Right lung (tissue), 5 donors: ENCODE measurements around the gene DPP10. TPM values are rescaled to one million over a fixed set of nuclear protein-coding genes. Genes with fewer than 3 reads are reported as not detected.

Source experiments
- DNase-seq, 2 donors: peaks; one replicate each; pipeline ENCODE4 v3.0.0-alpha.2; 2013
- polyA plus RNA-seq, 5 donors: library from polyadenylated mRNA; unstranded; fragments of 120-200 nt; gene quantifications; one replicate each; pipeline versions ENCODE4 v1.2.1 to v1.2.3, GENCODE V29; 2013; ENCODE audit warnings: inconsistent platforms in 1 of 5, low replicate concordance in 1 of 5; ENCODE audit not compliant: insufficient read length in 5 of 5, insufficient read depth in 1 of 5

Gene DPP10
- polyA plus RNA-seq, 5 donors: 3.5 to 9.8 (median 5.0) TPM

DNA sequence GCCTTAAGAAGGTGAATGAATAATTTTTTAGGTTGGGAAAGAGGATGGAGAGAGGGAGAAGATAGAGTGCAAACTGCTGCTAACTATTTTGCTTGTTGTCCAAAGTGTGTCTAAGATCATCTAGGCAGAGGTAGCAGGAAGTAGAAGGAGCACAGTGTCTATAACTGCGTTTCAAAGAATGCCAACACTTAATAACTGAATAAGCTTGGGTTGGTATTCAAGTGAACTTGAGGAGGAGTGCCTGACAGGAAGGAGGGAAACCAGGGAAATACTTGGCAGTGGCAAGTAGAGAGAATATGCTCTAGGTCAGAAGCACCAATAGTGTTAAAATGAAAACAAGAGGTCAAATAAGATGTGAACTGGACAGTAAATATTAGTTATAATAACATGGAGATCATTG is 155.9 kb downstream of the DPP10 start:
- no peak for DNase-seq

DNA sequence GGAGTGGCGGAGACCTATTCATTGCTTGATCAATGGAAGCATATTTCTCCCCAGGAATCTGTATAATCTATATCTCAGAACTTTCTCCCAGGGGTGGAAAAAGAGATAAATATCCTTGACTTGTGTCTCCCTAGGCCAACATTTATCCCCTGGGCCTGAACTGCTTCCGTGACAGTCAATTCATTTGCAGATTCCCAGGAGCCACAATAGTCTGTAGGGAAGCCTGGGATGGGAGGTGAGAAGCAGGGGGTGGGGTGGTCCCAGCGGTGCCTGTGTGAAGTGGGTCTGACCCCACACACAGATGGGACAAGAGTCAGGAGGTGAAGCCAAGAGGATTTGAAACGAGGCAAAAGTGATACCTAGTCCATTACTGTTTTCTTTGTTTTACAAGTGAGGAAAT is 166.8 kb downstream of the DPP10 start:
- no peak for DNase-seq

DNA sequence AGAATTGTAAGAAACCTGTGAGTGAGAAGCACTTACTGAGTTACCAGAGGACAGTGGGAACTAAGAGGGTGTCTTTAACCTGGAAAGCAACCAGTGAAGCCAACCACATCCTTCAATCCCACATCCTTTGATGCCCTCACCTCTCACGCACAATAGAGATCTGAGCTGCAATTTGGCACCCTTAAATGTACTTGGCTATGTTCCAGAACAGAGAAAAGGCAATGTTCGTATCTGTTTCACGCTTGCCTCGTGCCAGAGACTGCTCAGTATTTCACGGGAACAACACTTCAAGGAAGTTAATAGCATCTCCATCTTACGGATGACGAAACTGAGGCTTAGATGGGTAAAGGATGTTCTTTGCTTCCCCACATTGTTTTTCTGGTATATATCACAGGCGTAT is 167.4 kb downstream of the DPP10 start:
- DNase-seq: no peak

DNA sequence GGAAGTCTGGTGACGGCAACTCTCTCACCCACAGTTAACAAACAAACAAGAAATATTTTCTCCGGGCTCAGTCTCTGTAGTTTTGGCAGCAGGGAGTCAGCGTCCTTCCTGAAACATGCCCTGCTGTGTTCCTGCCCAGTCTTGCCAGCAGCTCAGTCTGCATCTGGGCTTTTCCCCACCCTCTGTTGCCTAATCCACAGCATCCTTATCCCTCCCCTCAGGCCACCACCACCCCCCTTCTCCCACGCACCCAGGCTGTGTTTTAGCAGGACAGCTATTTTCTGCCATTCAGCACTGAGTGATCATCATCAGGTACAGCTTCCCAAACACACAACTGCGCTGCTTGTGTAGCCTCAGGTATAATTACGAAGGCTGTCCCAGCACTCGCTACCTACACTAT is 168.2 kb downstream of the DPP10 start:
- no peak for DNase-seq

DNA sequence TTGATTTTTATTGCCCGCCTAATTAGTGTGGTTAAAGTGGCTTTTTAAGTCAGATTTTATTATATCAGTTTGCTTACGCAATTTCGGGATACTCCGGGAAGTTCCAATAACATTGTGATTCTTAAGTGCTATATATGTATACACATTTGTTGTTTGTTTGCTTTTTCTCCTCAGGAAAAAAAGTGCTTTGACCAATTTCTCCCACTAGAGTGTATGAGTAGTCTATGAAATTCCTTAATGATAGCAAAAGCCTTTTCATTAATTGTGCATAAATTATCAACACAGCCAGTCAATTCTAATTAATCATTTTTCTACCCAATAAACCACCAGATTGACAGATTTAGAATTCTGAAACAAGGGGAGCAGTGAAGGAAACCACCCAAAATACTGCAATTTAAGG is 172.2 kb downstream of the DPP10 start:
- DNase-seq: no peak

DNA sequence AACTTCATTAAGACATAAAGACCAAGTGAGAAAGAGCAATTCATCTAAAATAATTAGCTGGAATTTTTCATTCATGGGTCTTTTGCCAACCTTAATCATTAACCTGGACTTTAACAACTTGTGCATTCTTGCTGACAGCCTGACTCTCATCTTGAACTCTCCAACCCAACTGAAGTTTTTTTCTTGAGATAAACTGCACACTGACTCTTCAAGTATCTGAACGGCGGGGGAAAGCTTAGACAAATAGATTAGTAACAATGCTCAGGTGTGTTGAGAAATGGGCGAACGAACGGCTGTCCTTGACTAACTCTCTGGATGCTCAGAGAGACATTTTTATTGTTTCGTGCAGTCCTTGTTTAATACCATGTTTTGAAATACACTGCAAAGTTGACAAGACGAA is 186.0 kb downstream of the DPP10 start:
- DNase-seq: no peak

DNA sequence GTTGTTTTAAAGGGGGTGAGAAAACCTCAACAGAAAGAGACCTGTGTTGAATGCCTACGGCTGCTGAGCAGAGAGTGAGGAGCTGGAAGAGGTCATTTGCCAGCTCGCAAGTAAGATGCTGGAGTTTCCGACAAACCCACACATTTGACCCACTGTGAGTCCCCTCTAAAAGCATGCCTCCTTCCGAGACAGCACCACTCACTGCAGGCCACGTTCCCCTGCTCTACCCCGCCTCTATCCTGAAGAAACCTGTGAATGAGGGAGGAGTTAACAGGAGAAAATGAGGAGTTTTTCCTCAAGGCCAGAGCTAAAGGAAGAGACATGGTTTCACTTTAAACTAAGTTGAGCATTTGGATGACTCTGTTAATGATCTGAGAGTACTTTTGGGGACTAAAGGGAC is 188.7 kb downstream of the DPP10 start:
- DNase-seq: no peak

DNA sequence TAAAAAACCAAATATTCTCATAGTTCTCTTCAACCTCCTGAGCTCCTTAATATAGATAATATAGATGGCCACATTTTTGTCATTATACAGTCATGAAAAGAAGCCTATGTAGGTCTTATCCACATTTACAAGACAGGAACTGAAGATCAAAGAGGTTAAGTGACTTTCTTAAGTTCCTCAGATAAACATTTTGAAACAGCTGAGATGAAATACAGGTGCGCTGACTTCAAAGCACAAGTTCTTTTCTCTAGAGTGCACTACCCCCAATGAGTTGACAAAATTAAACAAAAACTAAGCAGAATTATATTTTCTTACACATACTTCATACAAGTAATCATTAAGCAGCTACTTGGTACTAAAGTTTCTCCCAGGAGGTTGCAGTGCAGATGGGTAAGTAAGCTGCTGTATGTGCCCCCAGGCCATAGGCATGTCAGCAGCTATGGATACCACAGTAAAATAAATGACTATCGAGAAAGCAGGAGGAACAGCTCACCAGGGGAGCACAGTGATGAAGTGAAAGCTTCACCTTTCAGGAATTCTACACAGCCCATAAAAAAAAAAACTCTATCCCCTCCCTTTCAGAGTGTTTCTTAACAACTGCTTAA is 199.8 kb downstream of the DPP10 start:
- no peak for DNase-seq

DNA sequence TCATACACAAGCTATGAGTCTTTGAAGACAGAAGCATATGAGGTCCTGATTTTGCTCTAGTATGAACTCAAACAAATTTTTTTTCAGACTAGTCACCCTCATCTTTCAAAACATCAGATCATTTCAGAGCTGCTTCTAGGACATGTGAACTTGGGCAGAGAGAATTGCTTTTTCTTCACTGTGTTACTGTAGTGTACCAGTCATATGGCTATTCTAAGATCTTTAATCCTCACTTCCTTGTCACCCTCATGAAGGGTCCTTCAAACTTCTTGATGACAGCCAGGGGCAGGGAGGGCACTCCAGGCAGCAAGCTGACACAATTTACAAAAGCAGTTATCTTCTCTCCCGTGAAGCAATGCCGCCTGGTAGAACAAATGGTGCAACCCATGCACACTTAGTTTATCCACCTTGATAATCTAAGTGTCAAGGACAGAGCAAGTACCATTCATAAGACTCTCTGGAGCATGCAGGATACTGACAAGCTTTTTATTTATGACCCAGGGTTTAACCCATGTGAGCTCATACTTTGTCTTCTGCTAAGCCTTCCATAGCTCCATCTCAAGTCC is 200.6 kb downstream of the DPP10 start:
- no peak for DNase-seq

DNA sequence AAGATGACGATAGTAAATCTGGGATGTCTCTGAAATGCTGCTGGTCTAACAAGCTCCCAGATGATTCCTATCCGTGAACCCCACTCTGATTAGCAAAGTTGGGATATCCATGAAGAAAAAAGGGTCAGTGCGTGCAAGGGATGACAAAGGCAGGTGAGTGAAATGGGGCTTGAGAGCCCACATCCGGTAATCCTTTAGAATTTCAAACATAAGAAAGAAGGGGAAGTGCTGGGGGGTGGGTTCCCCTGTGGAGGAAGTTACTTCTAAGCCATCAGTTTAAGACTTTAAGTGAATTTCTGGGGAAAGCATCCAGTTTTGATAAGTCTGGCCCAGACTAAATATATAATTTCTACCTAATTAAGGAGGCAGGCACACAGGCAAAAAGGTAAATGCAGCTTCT is 209.5 kb downstream of the DPP10 start:
- no peak for DNase-seq

DNA sequence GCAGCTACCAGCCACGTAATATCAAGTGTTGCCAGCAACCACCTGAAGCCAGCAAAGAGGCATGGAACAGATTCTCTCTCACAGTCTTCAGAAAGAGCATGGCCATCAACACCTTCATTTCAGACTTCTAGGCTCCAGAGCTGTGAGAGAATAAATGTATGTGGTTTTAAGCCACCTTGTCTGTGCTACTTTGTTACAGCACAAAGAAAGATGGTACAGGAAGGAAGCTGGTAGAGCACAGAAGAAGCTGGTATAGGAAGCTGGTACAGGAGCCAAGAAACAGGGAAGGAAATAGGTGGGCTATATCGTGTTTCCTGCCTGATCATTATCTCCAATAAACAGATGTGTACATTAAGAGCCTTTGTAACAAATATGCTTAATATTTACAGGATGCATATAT is 217.4 kb downstream of the DPP10 start:
- no peak for DNase-seq

DNA sequence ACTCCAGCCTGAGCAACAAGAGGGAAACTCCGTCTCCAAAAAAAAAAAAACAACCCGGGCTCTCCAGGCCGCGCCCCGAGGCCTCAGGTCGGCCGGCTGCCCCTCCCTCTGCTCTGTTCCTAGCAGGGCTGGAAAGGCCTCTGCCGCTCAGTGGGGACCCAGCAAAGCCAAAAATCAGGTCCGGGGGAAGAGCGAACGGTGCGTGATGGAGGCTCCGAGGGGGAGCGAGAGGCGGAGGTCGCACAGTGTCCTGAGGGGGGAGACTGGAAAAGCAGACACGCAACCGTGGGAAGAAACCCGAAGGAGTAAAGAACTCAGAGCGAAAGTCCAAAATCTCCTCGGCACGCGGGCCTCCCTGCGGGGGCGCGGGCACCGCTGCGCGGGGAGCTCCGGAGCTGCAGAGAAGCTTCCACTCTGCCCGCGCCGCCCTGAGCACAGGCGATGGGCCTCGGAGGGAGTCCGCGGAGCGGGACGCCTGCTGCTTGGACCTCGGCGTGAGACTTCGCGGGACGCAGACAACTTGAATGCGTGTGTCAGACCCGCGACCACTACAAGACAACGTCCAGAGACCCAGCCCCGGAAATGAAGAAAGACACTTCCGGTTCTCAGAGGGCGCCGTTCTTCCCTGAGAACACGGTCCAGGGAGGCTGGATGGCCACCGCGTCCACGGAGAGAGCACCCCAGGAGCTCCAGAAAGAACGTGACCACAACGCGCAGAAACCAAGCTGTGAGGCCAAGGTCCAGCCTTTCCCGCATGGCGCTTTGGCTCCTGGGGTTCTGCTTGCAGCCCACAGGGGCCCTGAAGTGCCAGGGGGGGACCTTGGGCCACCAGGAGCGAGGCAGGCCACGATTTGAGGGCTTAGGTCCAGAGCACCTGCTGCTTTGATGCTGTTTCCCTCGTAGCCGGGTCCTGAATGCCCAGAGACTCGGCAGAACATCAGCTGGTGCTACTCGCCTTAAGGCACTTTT is 219.8 kb downstream of the DPP10 start:
- DNase-seq: peak; percentile 29 to 42

DNA sequence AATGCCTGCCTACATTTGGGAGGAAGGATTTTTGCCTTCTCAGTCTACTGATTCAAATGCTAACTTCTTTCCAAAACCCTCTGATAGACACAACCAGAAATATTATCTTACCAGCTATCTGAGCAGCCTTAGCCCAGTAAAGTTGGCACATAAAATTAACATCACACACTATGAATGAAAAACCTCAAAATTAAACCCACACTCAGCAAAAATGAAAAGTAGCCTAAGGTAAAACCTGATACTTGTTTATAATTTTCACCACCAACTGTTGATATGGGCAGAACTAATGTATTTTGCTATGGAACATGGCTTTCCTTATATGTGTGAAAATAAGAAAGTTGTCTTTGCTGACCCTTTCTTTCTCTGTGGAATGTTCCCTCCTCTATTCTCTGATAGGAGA is 226.0 kb downstream of the DPP10 start:
- no peak for DNase-seq

DNA sequence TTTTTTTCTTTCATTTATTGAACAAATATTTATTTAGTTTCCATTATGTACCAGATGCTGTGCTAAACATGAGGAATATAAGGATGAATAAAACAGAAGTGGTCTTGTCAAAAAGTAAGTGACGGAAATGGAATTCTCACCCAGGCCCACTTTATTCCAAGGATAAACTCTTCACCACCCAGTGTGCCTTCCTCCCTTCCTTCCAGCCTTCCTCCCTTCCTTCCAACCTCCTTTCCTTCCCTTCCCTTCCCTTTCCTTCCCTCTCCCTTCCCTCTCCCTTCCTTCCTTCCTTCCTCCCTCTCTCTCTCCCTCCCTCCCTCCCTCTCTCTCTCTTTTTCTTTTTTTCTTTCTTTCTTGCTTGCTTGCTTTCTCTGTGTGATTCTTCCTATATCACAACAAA is 240.8 kb downstream of the DPP10 start:
- no peak for DNase-seq

DNA sequence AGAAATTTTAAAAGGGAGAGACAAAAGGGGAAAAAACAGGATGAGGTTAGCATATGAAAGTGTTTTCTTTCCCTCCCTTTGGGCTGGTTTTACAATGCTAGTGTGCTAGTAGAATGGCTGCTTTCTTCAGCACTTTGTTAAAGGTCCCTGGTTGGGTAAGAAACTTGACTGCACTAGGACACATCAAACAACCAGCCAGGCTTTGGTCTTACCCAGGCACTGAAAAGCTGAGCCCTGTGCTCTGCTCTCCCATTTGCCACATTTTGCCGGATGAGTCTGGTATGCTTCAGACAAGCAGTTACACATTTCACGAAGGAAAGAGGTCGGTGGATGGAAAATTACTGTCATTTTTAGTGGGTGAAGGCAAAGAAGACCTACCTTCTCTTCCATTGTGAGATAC is 242.0 kb downstream of the DPP10 start:
- no peak for DNase-seq

DNA sequence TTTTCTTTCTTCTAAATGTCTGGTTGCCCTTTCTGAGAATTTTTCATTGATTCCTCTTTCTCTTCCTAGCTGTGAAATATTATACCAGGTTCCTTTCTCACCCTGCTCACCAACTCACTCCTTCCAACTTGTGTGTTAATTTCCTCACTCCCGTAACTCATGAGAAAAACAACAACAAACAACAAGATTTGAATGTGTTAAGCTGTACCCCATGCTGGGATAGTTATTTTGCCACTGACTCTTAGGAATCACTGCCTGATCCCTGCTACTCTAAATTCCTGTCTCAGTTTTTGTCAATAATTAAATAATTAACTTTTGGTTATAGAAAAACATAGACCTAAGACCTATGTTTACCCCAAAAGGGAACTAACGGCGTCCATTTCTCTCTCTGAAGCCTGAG is 242.7 kb downstream of the DPP10 start:
- DNase-seq: no peak

DNA sequence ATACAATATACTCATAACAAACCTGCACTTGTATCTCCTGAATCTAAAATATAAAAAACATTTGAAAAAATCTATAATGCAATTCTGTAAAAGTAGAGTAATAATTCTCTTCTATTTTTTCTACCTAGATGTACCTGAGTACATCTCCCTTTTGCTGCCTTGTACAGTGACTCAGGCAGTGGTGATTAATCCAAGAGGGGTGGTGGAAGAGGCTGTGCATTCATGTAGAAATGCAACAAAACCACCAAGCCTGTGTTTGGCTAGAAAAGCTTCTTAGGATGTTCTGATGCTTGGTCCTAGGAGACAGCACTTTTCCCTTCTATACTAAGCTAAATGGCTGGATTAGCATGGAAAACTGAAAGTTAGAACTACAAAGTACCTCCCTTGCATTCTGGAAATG is 245.8 kb downstream of the DPP10 start:
- DNase-seq: no peak

DNA sequence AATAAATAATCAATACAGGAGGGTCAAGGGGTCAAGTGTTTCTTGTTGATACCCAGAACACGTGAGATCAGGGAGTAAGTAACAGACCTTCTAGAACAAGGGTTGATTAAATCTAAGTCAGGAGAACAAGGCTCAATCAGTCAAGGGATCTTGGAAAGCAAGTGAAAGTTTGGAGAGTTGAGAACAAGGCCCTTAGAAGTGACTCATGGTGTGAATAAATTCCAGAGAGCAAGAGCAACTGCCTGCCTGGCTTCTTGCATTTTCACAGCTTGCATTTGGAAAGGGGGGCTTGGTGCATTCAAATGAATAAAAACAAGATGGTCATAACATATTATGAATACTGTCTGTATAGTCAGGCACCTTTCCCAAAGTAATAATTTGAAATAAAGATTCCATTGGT is 256.1 kb downstream of the DPP10 start:
- DNase-seq: no peak

DNA sequence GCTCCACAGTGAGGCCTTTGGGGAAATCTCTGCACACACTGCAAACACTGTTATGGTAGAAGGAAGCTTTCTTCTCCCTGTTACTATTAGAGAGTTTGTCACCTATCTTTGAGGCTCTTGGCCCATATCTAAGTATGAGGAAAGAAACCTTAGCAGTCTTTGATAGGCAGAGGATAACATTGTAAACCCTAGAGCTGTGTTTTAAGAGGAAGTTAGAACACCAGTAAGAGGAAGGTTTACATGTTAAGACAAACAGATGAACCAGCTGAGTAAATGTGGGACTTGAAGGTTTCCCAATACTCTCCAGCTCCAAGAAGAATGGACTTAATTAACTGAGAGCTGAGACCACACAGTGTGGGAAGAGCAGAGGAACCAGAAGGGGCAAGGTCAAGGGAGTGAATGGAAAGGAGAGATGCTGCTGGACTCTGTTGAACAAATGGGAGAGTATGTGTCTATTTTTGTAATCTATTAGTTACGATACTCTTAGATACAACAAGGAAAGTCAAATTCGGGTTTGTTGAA is 257.0 kb downstream of the DPP10 start:
- DNase-seq: no peak

DNA sequence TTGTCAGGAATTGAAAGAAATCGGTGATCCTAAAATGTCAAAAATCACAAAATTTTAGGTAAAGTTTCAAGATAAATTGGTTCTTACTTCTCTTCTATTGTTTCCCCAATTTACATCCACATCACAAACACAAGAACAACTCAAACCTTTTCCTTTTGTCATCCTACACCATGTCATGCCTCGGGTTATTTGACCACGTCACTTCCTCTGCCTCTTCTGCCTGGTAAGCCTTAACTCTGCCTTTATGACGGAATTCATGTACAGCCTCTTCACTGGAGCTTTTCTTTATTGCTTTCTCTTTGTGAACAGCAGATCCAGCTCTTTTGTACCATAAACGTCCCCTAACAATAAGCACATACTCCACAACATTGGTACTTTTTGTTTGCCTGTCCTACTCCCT is 258.0 kb downstream of the DPP10 start:
- no peak for DNase-seq

DNA sequence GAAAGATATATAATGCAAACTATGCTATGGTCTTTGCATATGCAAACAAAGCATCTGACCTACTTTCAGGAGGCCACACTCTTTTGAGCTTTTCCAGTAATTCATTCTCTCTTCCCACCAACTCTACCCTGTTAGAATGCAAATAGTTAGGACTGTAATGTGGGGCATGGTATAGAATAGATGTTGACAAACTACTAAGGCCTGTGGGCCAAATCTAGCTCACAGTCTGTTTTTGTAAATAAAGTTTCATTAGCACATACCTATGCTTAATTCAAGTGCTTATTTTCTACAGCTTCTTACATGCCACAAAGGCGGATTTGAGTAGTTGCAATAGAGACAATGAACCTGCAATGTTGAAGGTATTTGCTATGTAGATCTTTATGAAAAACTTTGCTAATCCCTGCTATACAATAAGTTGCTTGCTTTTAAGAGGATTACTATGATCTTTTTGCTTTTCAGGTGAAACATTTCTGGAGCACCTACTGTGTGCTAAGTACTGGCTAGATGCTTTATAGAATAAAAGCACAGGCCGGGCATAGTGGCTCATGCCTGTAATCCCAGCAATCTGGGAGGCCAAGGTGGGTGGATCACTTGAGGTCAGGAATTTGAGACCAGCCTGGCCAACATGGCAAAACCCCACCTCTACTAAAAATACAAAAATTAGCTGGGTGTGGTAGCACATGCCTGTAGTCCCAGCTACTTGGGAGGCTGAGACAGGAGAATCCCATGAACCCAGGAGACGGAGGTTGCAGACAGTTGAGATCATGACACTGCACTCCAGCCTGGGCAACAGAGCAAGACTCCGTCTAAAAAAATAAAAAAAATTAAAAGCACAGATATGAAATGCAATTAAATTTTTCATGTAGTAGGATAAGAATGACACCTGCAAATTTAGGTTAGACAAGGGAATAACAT is 267.8 kb downstream of the DPP10 start:
- no peak for DNase-seq

DNA sequence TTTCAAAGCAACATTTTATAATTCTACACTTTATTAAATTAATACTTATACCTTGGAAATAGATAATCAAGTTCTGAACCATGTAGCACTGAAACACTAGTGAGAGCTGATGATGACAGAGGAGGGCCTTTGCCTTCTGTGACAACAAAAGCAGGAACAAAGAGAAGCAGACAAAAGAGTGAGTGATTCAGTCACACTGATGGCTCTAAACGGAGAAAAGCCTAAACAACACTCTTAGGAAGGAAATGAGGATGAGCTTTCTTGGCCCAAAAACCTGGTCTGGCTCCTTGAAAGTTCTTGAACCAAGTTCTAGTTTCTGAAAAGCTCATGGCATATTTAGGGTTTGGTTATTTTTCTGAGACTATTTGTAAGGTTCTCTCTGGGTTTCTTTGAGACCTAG is 271.9 kb downstream of the DPP10 start:
- no peak for DNase-seq
